GF-D8 (cell line): ENCODE measurements around the gene KRT85.
A peak's percentile ranks its signal among the peaks of the same experiment; 100 is the strongest.

Experiments used
- DNase-seq: peaks from one replicate; lab custom pipeline; 2025; lab: John Stamatoyannopoulos, UW

The KRT85 gene

DNA sequence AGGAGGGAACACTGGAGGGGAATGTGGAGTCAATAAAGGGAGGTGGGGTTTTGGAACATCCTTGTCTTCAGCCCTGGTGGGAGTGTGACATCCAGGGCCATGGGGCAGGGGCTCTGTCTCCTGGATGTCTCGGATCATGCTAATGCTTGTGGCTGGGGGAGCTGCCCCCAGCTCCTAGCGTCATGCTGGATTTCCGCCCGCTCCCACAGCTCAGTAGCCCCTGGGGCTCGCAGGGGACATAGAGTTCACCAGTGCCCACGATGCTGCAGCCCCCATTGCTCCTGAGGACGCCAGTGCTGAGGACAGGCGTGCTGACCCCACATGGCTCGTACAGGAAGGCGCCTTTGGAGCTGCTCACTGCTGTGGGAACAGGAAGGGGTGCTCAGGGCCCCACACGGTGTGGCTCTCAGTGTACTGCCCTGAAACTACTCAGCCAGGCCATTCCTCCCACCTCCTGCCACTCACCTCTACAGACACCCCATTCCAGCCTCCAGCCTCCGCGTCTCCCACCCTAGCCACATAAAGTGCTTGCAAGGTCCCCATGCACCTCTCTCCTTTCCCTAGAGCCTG lies 27.6 kb upstream of the KRT85 start:
- no peak for DNase-seq

DNA sequence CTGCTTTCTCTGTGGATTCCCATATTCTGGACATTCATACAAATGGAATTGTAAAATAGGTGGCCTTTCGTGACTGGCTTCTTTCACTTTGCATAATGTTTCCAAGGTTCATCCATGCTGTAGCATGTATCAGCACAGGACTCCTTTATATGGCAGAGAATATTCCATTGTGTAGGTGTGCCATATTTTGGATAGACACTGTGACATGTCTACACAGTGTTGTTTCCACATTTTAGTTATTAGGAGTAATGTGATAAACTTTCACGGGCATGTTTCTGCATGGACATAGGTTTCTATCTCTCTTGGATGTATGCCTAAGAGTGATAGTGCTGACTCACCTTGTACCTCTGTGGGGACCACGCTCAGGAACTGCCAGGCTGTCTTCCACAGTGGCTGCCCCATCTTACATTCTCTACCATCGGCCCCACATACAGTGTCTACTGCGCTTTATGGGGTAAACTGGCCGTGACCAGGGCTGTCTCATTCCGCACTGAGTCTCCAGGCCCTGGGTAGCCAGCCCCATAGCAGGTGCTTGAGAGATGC lies 25.3 kb upstream of the KRT85 start:
- DNase-seq = no peak

DNA sequence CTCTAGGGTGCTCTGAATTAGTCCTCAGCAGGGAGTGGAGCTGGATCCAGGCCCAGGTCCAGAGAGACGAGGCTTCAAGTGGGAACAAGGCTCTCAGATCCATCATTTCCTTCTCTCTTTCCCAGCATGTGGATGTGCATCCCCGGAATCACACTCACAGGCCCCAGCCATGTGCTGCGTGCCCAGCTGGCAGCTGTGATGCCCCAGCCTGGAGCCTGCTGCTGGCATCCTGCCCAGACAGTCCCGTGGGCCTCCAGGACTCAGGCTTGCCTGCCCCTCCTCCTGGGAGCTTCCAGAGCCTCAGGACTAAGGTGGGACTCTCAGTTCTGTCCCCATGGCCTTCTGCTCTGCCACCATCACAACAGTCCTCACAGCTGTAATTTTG lies 24.3 kb upstream of the KRT85 start:
- no peak for DNase-seq

DNA sequence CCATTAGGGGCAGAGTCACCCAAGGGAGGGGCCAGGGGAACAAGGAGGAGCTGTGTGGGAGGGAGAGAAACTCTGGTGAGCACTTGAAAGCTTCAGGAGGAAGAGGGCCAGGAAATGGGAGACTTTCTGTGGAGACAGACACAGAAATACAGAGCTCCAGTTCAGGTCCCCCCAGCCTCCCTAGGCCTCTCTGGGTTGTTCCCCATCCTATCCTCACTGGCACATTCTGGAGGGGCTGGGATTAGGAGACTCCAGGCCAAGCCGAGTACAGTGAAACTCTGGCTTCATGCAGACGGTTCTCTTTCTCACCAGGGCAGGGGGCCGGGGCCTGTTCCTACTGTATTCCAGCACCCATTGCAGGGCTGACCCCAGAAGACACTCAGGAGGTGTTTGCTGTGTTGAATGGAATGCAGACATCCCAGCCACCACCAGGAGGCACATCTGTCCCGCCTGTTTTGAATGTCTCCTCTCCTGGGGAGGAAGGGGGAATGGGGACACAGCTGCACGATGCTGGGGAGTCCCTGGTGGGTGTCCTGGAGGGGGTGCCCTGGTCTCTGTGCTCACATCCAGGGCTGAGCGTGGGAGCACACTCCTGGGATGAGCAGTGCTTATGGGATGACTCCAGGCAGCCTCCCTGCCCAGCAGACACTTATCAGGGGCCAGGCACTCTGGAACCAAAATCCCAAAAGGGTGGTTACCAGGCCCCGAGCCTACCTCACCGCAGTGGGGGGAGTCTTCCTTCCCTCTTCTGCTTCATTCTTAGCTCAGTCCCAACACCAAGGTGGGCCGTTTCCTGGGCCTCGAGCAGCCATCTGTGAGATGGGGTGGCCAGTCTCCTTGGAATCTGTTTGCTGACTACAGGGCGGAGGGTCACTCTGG lies 23.7 kb upstream of the KRT85 start:
- no peak for DNase-seq

DNA sequence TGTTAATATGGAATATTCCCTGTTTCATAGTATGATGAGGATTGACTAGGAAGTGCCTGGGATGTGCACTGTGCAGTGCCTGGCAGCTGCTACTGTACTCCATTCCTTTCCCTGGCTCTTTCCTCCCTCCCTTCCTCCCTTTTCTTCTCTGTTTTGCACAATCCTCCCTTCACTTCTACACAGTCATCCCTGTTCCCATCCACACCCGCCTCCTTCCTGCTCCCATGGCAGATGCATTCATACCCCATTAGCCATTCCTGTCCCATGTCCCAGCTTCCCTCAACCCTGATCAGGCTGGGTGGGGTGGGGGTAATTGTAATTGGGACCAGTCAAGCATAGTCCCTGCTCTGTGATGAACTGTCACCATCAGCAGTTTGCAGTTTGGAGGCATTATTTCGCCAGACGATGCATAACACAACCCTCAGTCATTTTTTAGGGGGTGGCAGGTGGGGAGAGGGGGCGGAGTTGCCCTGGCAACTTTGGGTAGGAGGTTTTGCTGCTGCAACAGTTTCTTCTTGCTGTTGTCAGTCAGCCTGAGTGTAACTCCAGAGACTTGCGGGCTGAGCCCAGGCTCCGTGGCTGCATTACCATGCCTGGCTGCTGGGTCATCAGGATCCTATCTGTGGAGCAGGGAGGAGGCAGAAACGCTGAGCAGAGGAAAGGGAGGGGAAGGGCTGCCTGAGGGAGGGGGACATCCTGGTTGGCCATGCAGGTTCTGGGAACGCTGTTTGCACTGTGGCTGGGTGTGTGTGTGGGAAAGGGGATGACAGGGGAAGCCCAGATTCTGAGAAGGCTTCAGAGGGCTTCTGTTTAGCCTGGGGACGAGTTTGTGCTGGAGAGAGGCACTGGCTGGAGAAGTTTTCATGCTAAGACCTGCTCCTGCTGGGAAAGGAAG lies 22.3 kb upstream of the KRT85 start:
- DNase-seq = no peak

DNA sequence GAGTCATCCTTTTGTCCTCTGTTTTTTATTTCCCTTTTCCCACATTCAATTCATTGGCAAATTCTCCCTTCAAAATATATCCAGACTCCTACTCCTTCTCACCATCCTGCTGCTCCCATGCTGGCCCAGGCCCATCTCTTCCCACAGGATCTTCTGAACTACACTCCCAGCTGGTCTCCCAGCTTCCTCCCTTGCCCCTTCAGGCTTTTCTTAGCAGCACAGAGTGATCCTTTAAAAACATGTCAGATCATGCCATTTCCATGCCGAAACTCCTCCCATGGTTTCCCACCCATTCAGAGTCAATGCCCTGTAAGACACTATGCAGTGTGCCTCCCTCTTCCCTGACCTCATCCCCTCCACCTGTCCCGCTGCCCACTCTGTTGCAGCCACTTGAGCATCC lies 20.6 kb upstream of the KRT85 start:
- DNase-seq = no peak

DNA sequence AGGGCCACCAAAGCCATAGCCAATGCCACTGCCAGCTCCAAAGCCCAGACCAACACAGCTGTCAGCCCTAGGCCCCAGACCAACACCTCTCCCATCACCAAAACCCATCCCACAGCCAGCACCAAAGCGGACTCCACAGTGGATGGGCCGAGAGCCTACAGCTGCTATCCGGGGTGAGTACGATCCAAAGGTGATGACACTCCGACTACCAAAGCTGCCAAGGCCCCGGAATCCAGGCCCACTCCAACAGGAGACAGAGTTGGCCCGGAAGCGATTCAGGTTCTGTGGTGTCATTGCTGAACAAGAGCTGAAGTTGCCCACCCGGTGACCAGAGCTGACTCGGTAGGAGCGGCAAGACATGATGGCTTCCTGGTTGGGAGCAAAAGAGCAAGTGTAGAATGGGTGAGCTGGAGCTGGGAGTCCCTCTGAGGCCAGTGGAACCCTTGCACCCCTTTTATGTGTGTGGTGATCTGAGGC lies 18.0 kb upstream of the KRT85 start, which contains the start of gene KRT84:
Gene KRT84 (minus strand): TSS at position 427 of the 477 bp plus-strand sequence. CDS start 67 bp downstream, at position 360.
- DNase-seq = no peak

DNA sequence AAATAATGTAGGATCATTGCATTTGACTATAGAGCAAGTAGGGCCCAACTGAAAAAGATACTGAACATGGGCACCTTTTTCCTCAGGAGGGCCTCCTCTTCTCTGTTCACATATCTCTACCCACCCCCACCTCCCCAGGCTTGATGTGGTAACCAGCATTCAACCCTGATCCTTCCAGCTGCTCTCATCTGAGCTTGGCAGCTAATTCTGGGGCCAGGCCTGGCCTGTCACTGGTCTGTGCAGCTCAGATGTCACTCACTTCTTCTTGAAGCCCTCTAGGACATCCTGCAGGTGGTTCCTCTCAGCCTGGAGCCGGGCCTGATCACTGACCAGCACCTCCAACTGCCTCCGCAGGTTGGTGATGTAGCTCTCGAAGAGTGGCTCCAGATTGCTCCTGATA lies 16.1 kb upstream of the KRT85 start:
- no peak for DNase-seq

DNA sequence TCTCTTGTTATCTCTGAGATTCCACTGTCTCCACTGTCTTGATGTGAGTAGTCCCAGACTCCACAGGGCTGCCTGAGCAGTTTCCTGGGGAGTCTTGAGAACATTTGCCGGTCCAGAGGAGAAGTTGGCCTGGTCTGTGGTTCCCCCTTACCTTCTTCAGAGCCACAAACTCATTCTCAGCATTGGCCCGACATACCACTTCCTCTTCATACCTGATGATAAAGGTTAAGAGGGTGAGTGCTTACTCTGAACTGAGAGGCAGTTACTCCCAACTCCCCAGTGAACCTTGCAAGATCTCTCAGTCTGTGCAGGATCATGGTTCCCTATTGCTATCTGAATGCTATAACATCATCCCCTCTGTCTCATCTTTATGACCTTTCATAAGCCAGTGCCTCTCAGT lies 15.6 kb upstream of the KRT85 start:
- DNase-seq = no peak

DNA sequence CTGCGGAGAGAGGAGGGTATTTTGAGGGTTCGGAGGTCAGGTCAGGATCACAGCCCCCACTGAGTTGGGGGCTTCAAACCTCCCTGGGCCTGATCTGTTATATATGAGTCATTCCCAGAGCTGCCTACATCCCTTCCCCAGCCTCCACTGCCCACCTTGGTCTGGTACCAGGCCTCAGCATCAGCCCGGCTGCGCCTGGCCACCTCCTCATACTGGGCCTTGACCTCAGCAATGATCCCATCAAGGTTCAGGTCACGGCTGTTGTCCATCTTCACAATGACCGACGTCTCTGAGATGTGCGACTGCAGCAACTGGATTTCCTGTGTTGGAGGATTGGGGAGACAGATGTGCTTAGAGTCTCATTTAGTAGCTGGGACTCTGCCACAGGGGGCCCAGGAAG lies 13.9 kb upstream of the KRT85 start:
- DNase-seq = no peak

DNA sequence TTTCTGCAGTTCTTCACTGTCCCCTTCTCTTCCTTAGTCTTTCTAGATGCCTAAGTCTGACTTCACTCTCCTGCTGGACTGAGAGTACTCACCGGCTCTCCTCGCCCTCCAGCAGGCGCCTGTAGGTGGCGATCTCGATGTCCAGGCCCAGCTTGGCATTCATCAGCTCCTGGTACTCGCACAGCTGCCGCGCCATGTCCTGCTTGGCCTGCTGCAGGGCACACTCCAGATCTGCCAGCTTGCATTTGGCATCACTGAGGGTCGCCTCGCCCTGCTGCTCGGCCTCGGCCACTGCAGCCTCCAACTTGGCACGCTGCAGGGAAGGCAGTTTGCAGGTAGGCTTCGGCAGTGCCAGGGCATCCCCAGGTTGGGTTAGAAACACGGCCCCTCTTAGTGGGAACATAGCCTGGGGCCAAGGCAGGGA lies 13.0 kb upstream of the KRT85 start:
- DNase-seq = no peak

DNA sequence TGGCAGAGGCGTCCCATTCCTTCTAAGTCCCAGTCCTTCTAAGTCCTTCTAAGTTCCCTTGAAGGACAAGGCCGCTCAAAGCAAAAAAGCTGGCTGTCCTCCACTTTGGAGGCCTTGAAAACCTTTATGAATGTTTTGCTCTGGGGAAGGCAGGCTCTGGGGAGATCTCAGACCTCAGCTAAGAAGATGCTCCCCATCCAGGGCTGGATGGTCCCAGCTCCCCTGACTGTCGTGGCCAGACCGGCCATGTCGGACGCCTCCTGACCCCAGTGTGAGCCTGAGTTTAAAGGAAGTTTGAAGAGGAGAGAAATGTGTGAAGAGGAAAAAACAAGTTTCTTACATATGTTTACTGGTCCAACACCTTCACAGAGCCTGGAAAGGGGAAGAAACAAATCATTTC lies 12.3 kb upstream of the KRT85 start:
- no peak for DNase-seq

DNA sequence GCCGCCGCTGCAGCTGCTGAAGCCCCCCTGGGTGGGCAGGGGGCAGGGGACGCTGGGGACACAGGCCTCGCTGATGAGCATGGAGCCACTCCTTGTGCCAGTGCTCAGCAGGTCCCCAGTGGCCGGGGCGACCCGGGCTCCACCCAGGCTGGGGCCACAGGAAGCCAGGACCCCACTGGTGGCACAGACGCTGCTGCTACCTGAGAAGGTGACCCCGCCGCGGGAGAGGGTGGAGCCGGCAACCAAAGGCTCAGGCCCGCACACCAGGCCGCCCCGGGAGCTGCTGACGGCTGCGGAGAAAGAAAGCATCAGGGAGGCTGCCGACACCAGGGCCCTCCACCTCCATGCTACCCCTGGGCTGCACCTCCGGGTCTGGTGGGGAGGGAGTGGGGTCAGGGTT lies 10.8 kb upstream of the KRT85 start:
- DNase-seq = no peak

DNA sequence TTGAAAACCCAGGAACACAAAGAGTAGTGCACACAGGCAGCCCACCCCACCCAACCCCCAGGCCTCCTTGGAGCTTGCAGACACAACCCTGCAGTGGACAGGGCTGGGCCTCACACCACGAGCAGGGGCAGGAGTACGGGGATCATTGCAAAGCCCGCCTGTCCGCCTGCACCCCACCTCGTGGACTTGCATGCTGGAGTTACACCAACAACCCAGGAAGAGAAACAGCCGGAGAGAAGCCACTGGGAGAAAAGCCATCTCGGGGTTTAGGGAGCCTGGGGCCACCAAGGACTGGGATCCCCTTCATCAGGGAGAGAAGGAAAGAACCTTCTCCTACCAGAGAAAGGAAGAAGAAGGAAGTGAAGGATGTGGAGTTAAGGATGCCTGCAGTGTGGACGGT lies 10.0 kb upstream of the KRT85 start:
- DNase-seq = no peak

DNA sequence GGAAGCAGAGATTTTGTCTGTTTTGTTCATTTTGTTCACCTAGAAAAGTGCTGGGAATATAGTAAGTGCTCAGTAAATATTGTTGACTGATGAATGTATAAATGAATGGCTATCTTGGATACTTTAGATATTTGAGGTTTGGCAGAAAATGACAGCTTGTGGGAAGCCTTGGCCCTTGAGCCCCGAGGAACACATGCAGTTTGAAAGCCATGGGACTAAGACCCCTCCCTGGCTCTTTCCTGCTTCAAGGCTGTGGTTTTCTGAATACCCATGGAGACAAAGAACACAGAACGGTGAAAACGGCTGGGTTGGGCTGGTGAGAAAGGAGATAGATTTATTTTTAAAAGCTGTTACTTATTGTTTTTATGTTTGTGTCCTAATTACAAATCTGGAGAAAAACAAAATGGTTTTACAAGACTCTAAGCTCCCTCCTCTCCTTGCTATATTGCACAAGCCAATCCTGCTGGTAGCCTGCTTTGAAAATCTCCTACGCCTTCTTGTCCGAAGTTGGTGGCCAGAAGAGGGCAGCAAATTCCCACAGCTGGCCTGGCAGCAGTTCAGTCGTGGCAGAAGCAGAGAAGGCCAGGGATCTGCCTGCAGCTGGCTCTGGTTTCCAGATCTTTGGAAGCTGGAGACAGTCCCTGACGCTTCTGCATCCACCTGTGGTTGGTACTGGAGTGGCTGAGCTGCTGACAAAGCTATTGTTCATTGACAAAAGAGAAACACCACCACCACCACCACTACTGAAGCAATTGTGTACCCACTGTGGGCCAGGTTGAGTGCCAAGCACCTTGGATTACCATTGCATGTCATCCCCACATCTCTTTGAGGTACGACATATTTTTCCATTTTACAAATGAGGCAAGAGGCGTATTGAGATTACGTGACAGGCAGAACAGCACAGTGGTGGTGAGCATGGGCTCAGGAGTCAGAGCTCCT lies 5.2 kb upstream of the KRT85 start:
- DNase-seq = peak; percentile 11

DNA sequence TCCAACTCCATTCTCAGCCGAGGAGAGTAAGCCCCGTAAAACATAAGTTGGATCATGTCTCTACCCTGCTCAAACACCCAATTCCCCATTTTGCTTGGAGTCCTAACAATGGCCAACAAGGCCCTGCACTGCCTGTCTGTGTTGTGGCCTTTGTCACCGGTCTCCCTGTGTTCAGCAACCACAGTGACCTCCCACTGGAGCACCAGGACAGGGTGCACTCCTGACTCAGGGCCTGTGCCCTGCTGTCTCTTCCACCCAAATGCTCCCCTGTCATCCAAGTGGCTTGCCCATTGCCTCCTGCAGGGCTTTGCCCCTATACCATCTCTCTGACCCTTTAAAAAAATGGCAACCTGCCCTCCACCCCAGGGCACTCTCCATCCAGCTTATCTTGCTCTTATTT lies 4.4 kb upstream of the KRT85 start:
- DNase-seq = no peak

DNA sequence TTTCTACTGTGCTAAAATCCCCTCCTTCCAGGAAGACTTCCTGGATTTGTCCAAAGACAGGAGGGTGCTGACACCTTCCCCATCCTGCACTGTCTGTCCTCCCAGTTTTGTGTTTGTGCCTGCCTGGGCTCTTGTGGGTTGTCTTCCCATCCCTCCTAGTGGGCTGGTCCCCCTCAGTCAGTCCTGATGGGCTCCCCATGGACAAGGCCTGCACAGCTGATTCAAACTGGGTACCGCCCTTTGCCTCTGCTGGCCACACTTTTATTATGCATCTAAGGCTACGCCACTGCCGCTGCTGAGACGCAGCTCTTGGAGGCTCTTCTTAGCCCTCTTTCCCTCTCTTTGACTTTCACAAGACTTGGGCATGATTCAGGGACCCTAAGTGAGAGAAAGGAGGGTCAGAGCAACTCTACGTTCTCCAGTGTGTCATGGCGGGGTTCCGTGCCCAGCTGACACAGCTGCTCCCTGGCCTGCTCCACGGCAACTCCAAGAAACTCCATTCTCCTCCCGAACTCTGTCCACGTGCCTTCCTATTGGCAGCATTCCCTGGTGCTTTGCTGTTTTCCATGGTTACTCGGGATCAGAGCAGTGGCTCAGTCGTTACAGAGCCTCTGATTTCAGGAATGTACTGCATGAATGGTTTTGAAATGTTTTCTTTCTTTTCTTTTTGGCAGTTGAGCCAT lies 3.8 kb upstream of the KRT85 start:
- no peak for DNase-seq

DNA sequence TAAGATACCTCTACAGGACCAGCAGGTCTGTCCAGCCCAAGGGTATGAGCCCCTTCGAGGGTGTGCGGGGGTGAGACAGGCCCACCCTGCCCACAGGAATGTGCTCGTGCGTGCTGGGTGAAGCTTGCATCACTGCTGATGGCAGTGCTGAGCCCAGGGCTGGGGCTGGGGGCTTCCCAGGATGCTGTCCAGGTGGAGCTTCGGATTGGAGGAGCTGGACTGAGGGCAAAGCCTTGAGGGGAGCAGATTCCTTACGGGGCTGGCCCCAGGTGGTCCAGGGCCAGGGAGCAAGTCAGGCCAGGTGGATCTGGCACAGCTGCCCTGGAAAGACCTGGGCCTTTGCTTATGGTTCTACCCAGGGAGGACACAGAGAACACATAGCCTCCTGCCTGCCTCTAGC lies 2.5 kb upstream of the KRT85 start:
- DNase-seq = no peak

DNA sequence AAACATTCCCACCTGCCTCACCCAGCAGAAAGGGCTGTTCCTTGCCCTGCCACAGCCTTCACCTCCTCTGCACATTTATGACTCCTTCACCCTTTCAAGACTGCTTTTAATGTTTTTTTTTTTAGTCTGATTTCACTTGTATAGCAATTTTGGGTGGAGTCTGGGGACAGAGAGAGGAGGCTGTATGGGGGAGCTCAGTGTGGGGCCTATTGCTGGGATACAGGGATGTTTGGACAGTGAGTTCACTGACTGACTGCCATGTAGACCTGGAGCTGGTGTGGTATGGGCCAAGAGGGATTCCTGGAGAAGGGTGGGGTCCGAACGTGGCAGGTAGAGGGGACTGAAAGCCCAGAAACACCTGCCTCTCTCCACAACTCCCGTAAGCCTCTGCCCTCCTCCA lies 1.9 kb upstream of the KRT85 start:
- no peak for DNase-seq

DNA sequence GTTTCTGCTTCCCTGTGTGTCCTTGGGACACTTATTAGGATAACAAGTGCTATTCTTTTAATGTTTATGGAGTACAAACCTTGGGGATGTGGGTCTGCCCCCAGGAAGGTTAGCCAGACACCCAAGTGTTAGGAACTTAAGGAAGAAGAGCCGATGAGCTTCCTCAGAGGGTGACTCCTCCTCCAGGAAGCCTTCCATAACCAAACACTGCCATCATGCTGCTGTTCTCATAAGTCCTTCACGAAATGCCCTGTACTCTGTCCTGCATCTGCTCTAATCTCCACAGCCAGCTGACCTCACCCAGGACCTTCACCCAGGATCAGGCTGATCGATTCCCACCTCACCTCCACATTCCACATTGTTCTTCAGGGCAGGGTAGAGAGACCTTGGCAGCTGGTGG lies 1.2 kb upstream of the KRT85 start:
- no peak for DNase-seq

DNA sequence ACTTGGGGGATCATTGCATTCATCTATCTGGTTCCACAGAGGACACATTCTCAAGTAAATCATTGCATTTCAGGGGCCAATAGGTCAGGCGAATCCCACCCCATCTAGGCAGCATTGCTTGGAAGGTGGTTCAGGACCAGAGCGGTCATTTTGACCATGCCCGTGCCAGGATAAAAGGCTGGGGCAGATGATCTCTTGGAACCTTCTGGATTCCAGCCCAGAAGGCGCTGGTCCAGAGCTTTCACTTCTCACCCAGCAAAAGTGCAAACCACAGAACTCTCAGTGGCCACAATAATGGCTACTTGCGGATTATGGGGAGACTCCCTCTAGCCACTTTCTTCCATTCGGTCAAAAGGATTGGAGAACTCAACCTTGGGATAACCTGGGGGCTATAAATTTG lies 595 bp upstream of the KRT85 start:
- no peak for DNase-seq
